Sciatic nerve (tissue), 2 donors: Measurements from ENCODE around the gene PTPRN2. TPM values are rescaled to one million over a fixed set of nuclear protein-coding genes. Genes with fewer than 3 reads are reported as not detected.

Source experiments
- ATAC-seq: fragments of 200-7000 bp; cut with Tn5 transposase; one replicate; pipeline ENCODE4 v1.9.1; 2020; ENCODE audit warnings: mild to moderate bottlenecking, moderate library complexity
- DNase-seq: peaks from one replicate; pipeline ENCODE4 v3.0.0-alpha.2; 2020; ENCODE audit warnings: low spot score
- intact Hi-C: fragments of 100-400 bp; cut with DNase I; formaldehyde crosslinking; loops from one replicate; pipeline ENCODE4 v1.14.2; 2022
- total RNA-seq: library from RNA; stranded (reverse); fragmentation: NEBNext Ultra II Directional; extraction: Animal tissue kit (Norgen Biotek cat#: 25700); gene quantifications from one replicate; pipeline ENCODE4 v1.2.1, GENCODE V29; 2021
- donor health status: DM: no; HTN: no; CAD: no.
- donor health status: DM: no; HTN: no; CAD: no.

The PTPRN2 gene
- total RNA-seq, 1 donor from 2014 or later: 12.7 TPM

- ATAC-seq (no peak), DNase-seq (peak; percentile 8)
- intact Hi-C loops: no loop called here
These were observed 569.4 kb downstream of the PTPRN2 start for GRCh38 chr7:158018098-158018762.

DNA sequence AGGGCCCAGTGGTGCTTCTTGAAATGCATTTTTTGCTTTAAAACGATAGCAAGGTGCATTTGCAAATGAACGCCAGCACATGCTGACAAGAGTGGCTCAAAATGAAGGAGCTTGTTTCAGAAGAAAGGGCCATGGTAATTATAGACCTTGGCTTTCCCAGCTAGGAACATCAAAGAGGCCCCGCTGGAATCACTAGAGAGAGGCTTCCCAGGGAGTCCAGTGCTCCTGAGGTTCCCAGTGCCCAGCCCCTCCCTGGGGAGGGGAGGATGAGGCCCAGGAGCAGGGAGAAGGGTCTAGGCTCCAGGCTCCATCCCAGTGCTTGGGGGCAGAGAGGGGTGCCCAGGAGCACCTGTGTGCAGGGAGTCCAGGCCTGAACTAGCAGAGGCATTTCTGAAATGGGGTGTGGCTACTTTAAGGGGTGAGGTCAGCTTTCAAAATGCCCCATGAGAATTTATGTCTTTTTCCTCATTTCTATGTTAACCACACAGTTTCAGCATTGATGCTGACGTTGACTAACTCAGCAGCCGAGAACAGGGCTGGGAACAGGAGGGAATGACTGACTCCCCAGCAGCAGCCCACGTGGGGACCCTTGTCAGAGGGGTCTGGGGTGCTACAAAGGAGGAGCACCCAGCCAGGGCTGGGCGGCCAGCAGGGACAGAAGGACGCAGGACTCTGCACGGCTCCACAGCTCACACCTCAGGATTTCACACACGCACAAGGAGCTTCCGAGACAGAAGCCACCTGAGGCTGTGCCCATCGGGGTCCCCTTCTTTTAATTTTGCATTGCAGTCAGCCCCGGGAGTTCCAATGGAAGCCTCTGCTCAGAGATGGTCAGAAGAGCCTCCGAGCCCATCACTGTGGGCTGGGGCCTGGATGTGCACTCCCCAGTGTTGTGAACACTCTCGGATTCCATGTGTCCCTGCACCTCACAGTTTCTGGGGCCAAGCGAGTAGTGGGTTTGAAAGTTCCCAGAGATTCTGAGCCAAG is 570.2 kb downstream of the PTPRN2 start:
- DNase-seq: peak; percentile 43
- intact Hi-C loops: no loop called here
- ATAC-seq: peak; percentile 46

GRCh38 chr7:158016180-158017097 is 571.2 kb downstream of the PTPRN2 start:
- intact Hi-C loops: no loop called here
- ATAC-seq: peak; percentile 58
- DNase-seq: peak; percentile 45

- DNase-seq (peak; percentile 42), ATAC-seq (peak; percentile 21)
- intact Hi-C loops: no loop called here
These were observed 572.0 kb downstream of the PTPRN2 start for GRCh38 chr7:158015403-158016179.

DNA sequence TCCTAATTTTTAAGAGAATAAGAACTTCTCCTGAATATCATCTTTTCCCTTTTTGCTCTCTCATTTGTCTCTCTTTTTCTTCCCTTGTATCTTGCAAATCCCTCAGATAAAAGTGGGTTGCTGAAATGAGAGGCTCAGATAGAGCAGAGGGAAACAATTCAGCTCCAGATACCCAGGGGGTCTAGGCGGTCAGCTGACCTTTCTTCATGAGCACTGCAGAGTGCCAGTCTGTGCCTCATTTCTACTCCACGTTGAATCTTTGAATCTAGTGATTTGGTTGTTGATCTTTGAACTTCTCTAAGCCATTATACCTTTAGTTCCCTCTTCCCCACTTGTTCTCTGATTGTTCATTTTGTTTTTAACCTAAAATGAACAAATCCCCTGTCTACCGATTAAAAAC is 572.6 kb downstream of the PTPRN2 start:
- ATAC-seq (no peak), DNase-seq (no peak)
- intact Hi-C loops: no loop called here

- DNase-seq (no peak), ATAC-seq (no peak)
- intact Hi-C loops: no loop called here
These were observed 574.4 kb downstream of the PTPRN2 start for GRCh38 chr7:158013085-158013668.

DNA sequence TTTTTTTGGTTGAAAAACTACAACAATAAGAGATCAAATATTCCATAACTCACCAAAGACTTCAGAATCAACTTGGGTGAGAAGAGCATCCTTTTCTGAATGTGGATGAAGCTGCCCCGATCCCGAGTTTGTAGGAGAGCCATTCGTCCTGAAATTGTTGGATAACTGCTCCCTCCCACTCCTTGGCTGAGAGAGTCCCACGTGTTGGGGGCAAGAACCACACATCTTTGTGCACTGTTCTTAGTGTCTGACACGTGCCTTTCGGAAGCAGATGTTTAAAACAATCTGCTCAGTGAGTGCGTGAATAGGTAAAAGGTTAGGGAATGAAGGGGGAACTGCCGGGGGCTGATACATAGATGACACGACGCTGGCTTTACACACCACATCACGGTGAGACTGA is 575.7 kb downstream of the PTPRN2 start:
- no peak for ATAC-seq
- no peak for DNase-seq
- intact Hi-C loops: no loop called here

DNA sequence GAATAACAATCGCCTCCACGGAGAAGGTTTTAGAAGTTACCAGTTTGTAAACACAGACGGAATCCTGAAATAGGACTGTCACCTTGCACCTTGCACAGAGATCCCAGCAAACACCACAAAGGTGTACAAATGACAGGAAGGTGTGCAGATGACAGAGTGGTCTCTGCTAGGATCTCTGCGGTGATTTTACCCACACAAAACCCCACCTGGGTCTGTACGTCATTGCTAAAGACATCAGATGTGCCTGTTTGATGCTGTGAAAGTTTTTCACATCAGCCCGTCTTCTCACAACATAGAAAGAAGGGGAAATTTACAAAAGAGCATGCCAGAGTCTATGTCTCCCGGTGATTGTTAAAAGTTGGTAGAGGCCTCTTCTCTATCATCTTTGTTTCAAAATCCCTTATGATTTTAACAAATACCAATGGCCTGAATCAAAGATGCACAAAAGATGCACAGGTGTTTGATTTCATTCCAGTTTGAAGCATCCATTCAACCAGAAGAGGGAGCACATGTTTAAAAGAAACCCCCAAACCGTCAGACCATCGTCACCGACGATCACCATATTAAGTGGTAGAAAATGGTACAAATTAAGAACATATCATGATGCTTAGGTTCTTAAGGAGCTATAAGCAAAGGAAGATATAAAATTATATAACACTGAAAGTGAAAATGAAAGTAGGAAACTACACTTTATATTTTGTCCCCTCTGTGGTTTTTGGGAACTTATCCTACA is 576.5 kb downstream of the PTPRN2 start:
- ATAC-seq: no peak
- intact Hi-C loops: no loop called here

GRCh38 chr7:158009886-158010285 is 577.7 kb downstream of the PTPRN2 start:
- intact Hi-C loops: no loop called here
- ATAC-seq: no peak
- DNase-seq: no peak

More for the DNA sequence above, 576.5 kb downstream of the PTPRN2 start:
- DNase-seq: no peak

DNA sequence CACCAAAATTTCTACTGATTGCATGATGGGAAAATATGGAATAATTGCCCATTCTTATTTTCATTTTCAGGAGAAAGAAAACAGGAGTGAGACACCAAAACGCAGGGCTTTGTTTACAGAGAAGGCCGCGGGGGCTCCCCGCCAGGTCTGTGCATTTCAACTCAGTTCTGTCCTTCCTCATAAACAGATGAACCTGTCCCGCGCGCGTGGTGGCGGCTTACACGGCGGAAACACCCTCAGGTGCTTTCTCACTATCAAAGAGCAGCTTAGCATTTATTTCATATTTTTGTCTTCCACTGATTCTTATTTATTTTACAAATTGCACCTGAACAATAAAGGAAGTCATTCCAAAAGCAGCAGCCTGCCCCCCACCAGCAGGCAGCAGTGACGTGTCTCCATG is 579.4 kb downstream of the PTPRN2 start:
- DNase-seq (no peak), ATAC-seq (no peak)
- intact Hi-C loops: loop anchor here (1.0 kb wide), 1 partner anchor 27 kb away; no protein-coding TSS in a partner anchor

DNA sequence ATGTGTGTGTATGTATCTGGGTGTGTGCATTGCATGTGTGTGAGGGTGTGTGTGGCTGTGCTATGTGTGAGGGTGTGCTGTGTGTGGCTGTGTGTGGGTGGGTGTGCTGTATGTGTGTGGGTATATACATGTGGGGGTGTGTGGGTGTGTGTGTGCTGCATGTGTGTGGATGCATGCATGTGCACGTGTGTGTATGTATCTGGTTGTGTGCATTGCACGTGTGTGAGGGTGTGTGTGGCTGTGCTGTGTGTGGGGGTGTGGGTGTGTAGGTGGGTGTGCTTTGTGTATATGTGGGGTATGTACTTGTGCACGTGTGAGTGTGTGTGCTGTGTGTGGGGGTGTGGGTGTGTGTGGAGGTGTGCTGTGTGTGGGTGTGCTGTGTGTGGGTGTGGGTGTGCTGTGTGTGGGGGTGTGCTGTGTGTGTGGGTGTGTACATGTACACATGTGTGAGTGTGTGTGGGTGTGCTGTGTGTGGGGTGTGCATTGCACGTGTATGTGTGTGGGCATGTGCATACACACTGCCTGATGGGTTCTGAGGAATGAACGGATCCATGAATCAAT is 579.8 kb downstream of the PTPRN2 start:
- intact Hi-C loops: loop anchor here (1.0 kb wide), 1 partner anchor 28 kb away; no protein-coding TSS in a partner anchor
- ATAC-seq (no peak), DNase-seq (no peak)

DNA sequence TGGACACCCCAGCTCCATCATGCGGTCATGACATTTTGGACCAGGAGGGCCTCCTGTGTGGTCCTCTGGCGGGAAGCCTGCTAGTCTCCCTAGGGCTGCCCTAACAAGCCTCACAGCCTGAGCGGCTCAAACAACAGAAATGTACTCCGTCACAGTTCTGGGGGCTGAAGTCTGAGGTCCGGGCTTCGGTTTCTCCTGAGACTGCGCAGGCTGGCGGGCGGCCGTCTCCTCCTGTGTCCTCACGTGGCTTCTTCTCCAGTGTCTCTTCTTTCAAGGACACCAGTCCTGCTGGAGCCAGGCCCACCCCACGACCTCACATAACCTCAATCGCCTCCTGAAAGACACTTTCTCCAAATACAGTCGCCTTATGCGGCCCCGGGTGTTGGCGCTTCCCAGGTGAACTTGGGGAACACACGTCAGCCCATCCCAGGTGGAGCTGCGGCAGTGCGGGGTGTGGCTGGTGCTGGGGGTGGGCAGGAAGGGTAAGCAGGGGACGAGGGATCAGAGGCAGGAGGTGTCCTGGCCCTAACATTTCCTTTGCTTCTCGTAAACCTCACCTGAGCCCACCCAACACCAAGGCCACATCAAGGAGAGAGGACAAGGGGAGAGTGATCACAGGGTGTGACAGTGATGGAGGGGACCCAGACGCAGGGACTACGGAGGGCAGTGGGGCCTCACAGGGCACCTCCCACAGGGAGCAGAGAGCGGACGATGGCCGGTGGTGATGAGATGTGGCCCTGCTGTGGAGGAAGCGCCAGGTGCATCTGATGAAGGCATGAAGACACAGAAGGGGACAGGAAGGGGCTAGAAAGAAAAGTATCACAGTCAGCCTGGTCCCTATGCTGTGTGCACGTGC is 580.6 kb downstream of the PTPRN2 start:
- ATAC-seq: peak; percentile 32
- intact Hi-C loops: no loop called here
- DNase-seq: no peak

DNA sequence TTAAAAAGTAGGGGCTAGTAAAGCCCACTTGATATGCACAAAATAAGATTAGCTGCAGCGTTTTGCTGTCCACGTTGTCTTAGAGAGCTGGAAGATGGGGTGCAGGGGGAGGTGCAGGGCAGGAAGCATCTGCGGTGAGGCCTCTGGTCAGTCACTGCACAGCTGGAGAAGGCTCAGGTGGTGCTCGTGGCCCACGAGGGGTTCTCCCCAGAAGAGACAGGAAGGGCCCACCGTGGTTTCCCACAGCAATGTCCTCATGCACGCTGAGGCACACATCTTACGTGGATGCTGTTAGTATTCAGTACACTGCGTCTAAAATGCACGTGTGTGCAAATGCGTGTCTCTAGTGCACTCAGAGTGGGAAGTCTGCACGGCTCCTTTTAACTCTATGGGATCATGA is 582.1 kb downstream of the PTPRN2 start:
- intact Hi-C loops: no loop called here
- no peak for ATAC-seq
- DNase-seq: no peak

GRCh38 chr7:158004123-158004490 is 583.5 kb downstream of the PTPRN2 start:
- ATAC-seq: no peak
- DNase-seq: no peak
- intact Hi-C loops: no loop called here

DNA sequence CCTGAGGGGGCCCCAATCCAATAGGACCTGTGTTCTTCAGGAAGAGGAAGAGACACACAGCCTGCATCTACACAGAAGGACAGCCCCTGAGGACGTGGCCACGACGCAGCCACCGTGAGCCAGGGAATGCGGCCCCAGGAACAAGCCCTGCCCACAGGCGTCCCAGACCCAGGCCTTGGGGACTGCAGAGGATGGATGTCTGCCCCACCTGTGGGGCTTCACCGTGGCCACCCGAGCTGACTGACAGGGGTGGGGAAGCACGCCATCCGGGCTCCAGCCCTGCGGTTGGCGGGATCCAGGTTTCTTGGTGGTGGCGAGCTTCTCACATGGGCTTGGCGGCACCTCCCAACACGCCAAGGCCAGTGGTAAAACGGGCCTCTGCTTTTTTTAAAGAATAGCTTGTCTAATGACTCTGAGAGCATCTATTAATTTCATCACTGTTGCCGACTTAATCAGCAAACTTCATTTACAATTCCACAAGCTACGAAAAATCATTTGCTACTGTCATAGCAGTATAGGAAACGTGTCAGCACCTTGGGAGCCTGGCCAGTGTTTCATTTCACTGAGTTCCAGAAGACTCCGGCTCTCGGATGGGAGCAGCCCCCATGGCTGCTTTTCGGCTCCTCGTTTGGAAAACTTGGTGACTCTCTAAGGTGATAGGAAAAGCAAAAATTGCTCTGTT is 584.0 kb downstream of the PTPRN2 start:
- DNase-seq: no peak
- ATAC-seq: no peak
- intact Hi-C loops: no loop called here
